H1 (cell line): ENCODE data around the gene SLC28A1. TPM values are rescaled to one million over a fixed set of nuclear protein-coding genes. Genes with fewer than 3 reads are reported as not detected.

Source experiments
- BCL11A ChIP-seq, 2 experiments: IDR thresholded peaks; one replicate each; pipeline ENCODE4 v1.6.1; 2011; ENCODE audit warnings: low read depth in 2 of 2, low read length in 2 of 2, mild to moderate bottlenecking in 2 of 2
- CHD7 ChIP-seq: fragments of 300-600 bp; sonication (generic); IDR thresholded peaks from 2 replicates; pipeline ENCODE4 v1.7.1; 2012; ENCODE audit warnings: low read length, moderate library complexity, mild to moderate bottlenecking, inconsistent platforms; ENCODE audit not compliant: insufficient replicate concordance
- EZH2 ChIP-seq: fragments of 200-600 bp; sonication (generic); IDR thresholded peaks from 2 replicates; pipeline ENCODE4 v1.7.1; 2012; ENCODE audit warnings: low read depth, mild to moderate bottlenecking, moderate library complexity, low read length, inconsistent platforms; ENCODE audit not compliant: severe bottlenecking
- RBBP5 ChIP-seq: IDR thresholded peaks from 2 replicates; pipeline ENCODE4 v1.7.1; 2012; ENCODE audit warnings: low read depth, mild to moderate bottlenecking, inconsistent platforms, low read length, moderate library complexity, borderline replicate concordance
- RXRA ChIP-seq: IDR thresholded peaks from 2 replicates; pipeline ENCODE4 v1.6.1; 2011; ENCODE audit warnings: low read depth, mild to moderate bottlenecking, low read length, moderate library complexity; ENCODE audit not compliant: insufficient read depth
- SIN3A ChIP-seq, 2 experiments: IDR thresholded peaks in 1 of 2; conservative IDR thresholded peaks in 1 of 2; 2 replicates each; pipeline ENCODE4 v1.6.1; 2011 to 2012; ENCODE audit warnings: low read length in 2 of 2, improper control_type of control experiment in 1 of 2, low read depth in 1 of 2, mild to moderate bottlenecking in 1 of 2
- SP2 ChIP-seq: IDR thresholded peaks from 2 replicates; pipeline ENCODE4 v1.6.1; 2012; ENCODE audit warnings: mild to moderate bottlenecking, low read length, inconsistent platforms
- polyA plus RNA-seq, 7 experiments: library from polyadenylated mRNA; depleted of rRNA in 3 of 7; stranded (reverse) in 5 of 7; unstranded in 2 of 7; fragments of >200 nt in 5 of 7; fragments of 200-250 nt in 2 of 7; gene quantifications; 1 replicate in 5 of 7; 2 replicates in 1 of 7; 4 replicates in 1 of 7; pipeline versions ENCODE4 v1.2.1 to v1.2.3, GENCODE V29; 2011 to 2013; ENCODE audit warnings: missing spikeins in 2 of 7, mixed read lengths in 2 of 7
- total RNA-seq: library from RNA; stranded (reverse); fragmentation: NEBNext Ultra II Directional; extraction: Animal tissue kit (Norgen Biotek cat#: 25700); gene quantifications from 2 replicates; pipeline ENCODE4 v1.2.1, GENCODE V29; 2021
- TF ChIP-seq, protein P1 (sequence below): IDR thresholded peaks from 2 replicates; pipeline ENCODE4 v1.6.1; 2011; ENCODE audit warnings: low read depth, mild to moderate bottlenecking, low read length; ENCODE audit not compliant: insufficient read depth

Gene SLC28A1
- total and polyA plus RNA-seq, 2 of the 8 experiments (the other 6 are each of a cell fraction or from before 2014, with no cell fraction given): 0.09 TPM; not detected in 1

DNA sequence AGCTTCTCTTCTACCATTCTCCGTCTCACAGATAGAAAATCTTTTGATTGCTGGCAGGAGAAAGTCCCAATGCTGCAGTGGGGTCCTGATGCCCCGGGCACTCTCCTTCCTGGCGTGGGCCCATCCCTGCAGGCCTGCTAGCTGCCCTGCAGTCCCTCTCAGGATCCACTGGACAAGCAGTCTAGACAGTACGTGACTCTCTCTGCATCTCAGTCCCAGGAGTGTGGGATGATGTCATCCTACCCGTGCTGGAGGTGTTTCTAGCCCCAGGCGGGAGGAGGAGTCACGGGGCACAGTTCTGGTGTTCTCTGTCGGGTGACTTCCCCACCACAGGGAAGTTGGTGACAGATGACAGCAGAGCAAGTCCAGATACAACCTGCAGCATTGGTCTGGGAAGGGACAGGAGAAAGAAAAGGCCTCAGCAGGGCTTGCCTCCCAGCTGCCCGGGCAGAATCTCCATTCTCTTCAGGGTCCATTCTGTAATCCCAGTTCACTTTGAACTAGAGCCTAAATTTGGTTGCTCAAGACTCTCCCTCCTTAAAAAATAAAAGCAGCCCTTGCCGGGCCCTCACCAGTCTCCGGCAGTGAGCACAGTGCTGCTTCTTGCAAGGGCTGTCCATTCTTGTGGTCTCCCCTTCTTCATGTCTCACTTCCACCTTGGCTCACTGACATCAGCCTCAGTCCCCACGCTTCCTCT lies 30.6 kb downstream of the SLC28A1 start (continued):
- TF ChIP-seq RXRA (no peak), BCL11A (IDR thresholded peaks at IDR 0.05; ENCODE audit: low read depth in 2 of 2, low read length in 2 of 2) (no peak), RBBP5 (no peak), SIN3A (conservative IDR thresholded peaks at IDR 0.05 in 1 of 2, IDR thresholded peaks at IDR 0.05 in 1 of 2; ENCODE audit: low read depth in 1 of 2, low read length in 2 of 2) (no peak), SP2 (no peak), CHD7 (no peak), EZH2 (no peak)
- TF ChIP-seq, protein P1, sequence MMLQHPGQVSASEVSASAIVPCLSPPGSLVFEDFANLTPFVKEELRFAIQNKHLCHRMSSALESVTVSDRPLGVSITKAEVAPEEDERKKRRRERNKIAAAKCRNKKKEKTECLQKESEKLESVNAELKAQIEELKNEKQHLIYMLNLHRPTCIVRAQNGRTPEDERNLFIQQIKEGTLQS: no peak
